GM10266 (cell line): Measurements from ENCODE around the gene ETFA.

Source experiments
- DNase-seq: peaks from one replicate; pipeline ENCODE4 v3.0.0; 2012; ENCODE audit errors: extremely low spot score
- TF ChIP-seq, protein P1 (sequence below): IDR thresholded peaks from 2 replicates; pipeline ENCODE4 v1.5.1; 2012; ENCODE audit warnings: mild to moderate bottlenecking, low read depth; ENCODE audit not compliant: control insufficient read depth, insufficient read depth; ENCODE audit errors: missing control alignments

ETFA gene

DNA sequence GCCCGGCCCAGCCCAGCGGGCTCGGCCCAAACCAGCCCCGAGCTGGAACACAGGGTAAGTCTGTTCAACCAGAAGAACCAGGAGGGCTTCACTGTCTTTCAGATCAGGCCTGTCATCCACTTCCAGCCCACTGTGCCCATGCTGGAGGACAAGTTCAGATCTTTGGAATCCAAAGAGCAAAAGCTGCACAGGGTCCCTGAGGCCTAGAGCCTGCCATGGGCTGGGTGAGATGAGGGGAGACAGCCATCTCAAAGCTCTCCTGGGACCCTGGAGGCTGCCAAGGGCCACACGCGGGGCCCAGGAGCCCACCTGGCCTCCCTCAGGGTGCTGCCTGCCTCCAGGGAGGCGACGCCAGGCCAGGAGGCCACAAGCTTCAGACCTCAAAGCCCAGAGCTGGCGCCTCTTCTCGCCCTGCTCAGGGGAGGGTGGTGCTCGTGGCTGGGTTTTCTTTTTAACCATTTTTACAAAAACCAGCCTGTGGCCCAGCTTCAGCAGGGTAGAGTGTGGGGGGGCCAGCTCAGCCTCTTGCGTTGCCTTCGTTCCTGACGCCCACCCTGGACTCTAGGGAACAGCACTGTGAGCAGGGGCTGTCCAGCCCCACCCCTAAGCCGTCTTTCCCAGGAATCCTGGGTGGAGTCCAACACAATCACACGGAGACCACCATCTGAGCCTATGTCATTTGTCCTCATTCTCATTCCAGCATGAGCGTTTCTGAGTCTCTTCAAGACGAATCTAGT lies 107.0 kb downstream of the ETFA start:
- TF ChIP-seq, protein P1, sequence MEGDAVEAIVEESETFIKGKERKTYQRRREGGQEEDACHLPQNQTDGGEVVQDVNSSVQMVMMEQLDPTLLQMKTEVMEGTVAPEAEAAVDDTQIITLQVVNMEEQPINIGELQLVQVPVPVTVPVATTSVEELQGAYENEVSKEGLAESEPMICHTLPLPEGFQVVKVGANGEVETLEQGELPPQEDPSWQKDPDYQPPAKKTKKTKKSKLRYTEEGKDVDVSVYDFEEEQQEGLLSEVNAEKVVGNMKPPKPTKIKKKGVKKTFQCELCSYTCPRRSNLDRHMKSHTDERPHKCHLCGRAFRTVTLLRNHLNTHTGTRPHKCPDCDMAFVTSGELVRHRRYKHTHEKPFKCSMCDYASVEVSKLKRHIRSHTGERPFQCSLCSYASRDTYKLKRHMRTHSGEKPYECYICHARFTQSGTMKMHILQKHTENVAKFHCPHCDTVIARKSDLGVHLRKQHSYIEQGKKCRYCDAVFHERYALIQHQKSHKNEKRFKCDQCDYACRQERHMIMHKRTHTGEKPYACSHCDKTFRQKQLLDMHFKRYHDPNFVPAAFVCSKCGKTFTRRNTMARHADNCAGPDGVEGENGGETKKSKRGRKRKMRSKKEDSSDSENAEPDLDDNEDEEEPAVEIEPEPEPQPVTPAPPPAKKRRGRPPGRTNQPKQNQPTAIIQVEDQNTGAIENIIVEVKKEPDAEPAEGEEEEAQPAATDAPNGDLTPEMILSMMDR: no peak
- DNase-seq: no peak

DNA sequence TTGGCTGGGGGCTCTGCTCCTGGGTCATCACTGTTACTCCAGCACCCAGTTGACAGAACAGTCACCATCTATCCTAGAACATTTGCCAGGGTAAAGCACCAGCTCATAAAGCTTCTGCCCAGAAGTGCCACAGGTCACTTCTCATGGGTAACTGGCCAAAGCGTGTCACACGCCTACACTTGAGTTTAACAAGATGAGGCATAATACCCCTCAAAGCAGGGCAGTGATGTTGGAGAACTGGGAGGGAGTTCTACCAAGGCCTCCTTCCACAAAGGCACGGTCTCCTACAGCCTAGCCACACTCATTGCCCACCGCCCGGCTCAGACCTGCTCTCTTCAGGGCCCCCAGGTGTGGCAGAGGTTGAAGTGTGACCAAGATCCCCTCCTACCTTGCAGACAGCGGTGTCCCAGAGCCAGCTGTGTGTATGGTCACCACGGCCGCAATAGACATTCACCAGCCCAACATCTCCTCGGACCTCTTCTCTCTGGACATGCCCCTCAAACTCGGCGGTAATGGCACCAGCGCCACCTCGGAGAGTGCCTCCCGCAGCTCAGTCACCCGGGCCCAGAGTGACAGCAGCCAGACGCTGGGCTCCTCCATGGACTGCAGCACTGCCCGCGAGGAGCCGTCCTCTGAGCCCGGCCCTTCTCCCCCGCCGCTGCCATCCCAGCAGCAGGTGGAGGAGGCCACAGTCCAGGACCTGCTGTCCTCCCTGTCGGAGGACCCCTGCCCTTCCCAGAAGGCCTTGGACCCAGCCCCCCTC lies 107.7 kb downstream of the ETFA start:
- no peak for DNase-seq
- TF ChIP-seq, protein P1: no peak

DNA sequence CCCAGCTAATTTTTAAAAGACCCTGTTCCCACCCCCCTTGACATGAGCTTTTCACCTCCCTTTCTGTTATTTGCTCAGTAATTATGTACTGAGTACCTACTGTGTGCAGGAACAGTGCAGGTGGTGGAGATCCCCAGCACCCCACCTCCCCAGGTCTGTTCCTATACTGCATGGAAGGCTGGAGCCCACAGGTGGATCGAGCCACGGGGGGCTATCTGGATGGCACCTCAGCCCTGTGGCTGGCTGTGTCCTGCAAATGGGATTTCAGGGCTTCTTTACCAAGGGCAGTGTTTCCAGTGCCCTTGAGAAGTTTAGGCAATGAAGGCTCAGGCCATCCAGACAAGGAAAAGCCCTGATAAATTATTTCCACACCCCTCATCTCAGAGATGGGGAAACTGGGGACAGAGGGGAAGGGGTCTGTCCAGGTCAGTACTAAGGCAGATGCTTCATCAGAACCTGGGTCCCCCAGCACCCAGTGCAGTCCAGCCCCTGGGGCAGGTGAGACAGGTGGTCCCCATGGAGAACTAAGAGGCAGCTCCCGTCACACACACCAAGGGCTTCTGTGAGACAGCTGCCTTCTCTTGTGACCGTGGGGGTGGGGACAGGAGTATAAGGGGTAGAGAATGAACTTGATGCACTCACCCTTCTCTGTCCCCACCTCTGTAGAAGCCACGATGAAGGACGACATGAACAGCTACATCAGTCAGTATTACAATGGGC lies 109.6 kb downstream of the ETFA start:
- DNase-seq: no peak
- TF ChIP-seq, protein P1: no peak

DNA sequence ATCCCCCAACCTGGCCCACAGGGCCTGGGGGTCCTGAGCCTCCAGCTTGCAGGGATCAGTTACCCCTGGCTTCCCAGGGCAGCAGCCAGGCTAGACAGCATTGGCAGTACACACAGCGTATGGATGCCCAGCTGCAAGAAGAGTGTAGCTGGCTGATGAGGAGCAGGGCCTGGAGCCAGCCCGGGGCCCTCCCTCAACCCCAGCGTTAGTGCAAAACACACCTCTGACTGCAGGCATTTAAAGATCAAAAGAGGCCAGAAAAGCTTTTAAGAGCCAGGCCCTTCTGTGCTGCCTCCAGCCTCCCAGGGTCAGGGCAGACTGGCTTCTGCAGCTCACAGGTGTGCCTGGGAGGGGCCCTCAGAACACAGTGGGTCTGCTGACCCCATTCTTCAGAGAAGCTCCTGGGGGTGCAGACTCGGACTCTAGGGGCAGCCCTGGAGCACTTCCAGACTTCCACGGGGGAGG lies 110.6 kb downstream of the ETFA start:
- TF ChIP-seq, protein P1: no peak
- DNase-seq: no peak

DNA sequence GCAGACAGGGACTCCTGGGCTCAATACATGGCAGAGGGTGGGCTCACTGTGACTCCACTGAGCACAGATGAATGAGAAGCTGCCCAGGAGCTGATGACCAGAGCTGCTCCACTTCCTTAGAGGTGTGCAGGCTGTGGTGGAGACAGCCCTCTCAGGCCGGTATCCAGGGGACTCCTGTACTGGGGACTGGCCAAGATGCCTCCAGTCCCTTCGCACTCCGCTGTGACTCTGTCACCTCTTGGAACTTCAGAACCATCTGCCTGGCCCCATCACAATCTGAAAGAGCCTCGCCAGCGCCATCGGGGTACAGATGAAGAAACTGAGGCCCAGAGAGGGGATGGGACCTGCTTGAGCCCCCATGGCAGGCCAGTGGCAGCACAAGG lies 111.2 kb downstream of the ETFA start:
- no peak for DNase-seq
- TF ChIP-seq, protein P1: no peak

DNA sequence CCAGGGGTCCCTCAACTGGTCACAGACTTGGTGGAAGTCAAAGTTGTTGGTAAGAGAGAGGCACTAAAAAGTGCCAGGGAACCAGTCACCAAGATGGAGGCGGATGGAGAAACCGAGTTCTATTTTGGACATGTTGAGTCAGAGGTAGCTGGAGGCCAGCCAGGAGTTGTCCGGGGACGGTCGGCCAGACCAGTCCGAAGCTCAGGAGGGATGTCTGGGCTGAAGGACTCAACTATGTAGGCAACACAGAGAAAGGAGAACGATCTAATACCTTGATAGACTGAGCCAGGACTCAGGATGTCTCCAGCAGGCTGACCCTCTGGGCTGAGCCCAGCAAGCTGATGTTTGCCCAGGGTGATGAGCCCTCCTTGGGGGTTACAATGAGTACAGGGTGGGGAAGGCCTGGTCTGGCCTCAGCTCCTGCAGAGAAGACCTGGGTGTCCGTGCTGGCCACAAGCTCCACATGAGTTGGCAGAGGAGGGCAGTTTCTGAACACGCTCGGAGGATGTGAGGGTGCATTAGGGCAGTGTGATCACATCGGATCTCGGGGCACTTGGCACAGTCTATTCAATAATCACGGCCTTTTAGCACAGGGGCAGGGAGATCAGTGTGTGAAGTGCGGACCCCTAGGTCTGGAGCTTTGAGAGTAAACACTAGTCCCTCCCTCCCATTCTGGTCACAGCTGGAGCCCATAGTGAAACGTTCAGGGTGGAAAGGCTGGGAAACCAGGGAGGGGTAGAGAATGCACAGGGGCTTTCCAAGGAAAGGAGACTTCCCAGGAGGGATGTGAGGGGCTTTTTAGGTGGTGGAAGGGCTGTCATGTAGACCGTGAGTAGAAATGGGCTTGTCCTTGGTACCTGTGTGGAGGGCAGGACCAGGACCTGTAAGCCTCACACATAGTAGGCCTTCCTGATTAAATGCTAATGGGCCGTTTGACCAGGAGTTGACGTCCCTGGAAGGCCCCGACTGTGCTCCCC lies 111.9 kb downstream of the ETFA start:
- TF ChIP-seq, protein P1: no peak
- DNase-seq: no peak
